GM23338 (cell line): Measurements from ENCODE around the gene TRAPPC10. TPM values are rescaled to one million over a fixed set of nuclear protein-coding genes. Genes with fewer than 3 reads are reported as not detected.

ENCODE experiments used
- ATAC-seq: fragments of 200-7000 bp; cut with Tn5 transposase; 3 replicates; pipeline ENCODE4 v1.9.1; 2020
- DNase-seq: peaks from one replicate; pipeline ENCODE4 v3.0.0-alpha.2; 2015; ENCODE audit warnings: low spot score
- H2AFZ ChIP-seq: fragments of 200-600 bp; sonication (generic); 2 replicates; pipeline ENCODE4 v1.8.0; 2016; ENCODE audit warnings: antibody characterized with exemption, mild to moderate bottlenecking, moderate library complexity
- H3F3A ChIP-seq: fragments of 200-600 bp; sonication (generic); replicated peaks from 2 replicates; pipeline ENCODE4 v1.8.0; 2017; ENCODE audit warnings: antibody characterized with exemption, mixed run types, low read depth
- H3K27ac ChIP-seq: fragments of 200-600 bp; sonication (generic); 2 replicates; pipeline ENCODE4 v1.6.1; 2016; ENCODE audit warnings: low read depth
- H3K27me3 ChIP-seq: fragments of 200-600 bp; sonication (generic); 2 replicates; pipeline ENCODE4 v1.8.0; 2016; ENCODE audit warnings: mild to moderate bottlenecking, mixed run types, moderate library complexity; ENCODE audit not compliant: insufficient read depth
- H3K36me3 ChIP-seq: fragments of 200-600 bp; sonication (generic); 2 replicates; pipeline ENCODE4 v1.8.0; 2016; ENCODE audit warnings: mild to moderate bottlenecking; ENCODE audit not compliant: insufficient read depth
- H3K4me1 ChIP-seq: fragments of 200-600 bp; sonication (generic); 2 replicates; pipeline ENCODE4 v1.8.0; 2016; ENCODE audit warnings: mild to moderate bottlenecking, moderate library complexity; ENCODE audit not compliant: insufficient read depth
- H3K4me2 ChIP-seq: fragments of 200-600 bp; sonication (generic); 2 replicates; pipeline ENCODE4 v1.7.1; 2017; ENCODE audit warnings: mixed run types
- H3K4me3 ChIP-seq: fragments of 200-600 bp; sonication (generic); 2 replicates; pipeline ENCODE4 v1.6.1; 2016; ENCODE audit warnings: mixed run types
- H3K79me2 ChIP-seq: fragments of 200-600 bp; sonication (generic); replicated peaks from 2 replicates; pipeline ENCODE4 v1.8.0; 2017; ENCODE audit warnings: mild to moderate bottlenecking; ENCODE audit not compliant: insufficient read depth
- H3K9me2 ChIP-seq: fragments of 200-600 bp; sonication (generic); 2 replicates; pipeline ENCODE4 v1.8.0; 2017; ENCODE audit not compliant: insufficient read depth
- H4K20me1 ChIP-seq: fragments of 200-600 bp; sonication (generic); replicated peaks from 2 replicates; pipeline ENCODE4 v1.8.0; 2017; ENCODE audit warnings: mild to moderate bottlenecking; ENCODE audit not compliant: insufficient read depth
- H3K27ac Mint-ChIP-seq: 2 replicates; pipeline ENCODE4 v1.8.0; 2020; ENCODE audit warnings: inconsistent platforms, mild to moderate bottlenecking, moderate library complexity, mixed read lengths
- H3K27me3 Mint-ChIP-seq: 3 replicates; pipeline ENCODE4 v1.8.0; 2022; ENCODE audit warnings: low read depth, mild to moderate bottlenecking, moderate library complexity, mixed read lengths, inconsistent platforms; ENCODE audit not compliant: insufficient read depth, poor library complexity
- H3K36me3 Mint-ChIP-seq: 3 replicates; pipeline ENCODE4 v1.8.0; 2021; ENCODE audit warnings: low read depth, mild to moderate bottlenecking, inconsistent platforms, moderate library complexity, mixed read lengths
- H3K4me1 Mint-ChIP-seq: 3 replicates; pipeline ENCODE4 v1.8.0; 2020; ENCODE audit warnings: mild to moderate bottlenecking, inconsistent platforms, mixed read lengths
- H3K4me3 Mint-ChIP-seq: 3 replicates; pipeline ENCODE4 v1.8.0; 2021; ENCODE audit warnings: moderate library complexity, mild to moderate bottlenecking, inconsistent platforms, mixed read lengths
- H3K9me3 Mint-ChIP-seq: 3 replicates; pipeline ENCODE4 v1.8.0; 2020; ENCODE audit warnings: moderate library complexity, mild to moderate bottlenecking, inconsistent platforms, mixed read lengths
- CREB1 ChIP-seq: fragments of 250-450 bp; sonication (Bioruptor Pico); IDR thresholded peaks from 2 replicates; pipeline ENCODE4 v1.5.0; 2020; ENCODE audit warnings: low read depth, mild to moderate bottlenecking, moderate library complexity
- CTCF ChIP-seq, 2 experiments: fragments of 200-600 bp in 1 of 2; sonication (generic) in 1 of 2; conservative IDR thresholded peaks; 2 replicates each; pipeline versions ENCODE4 v1.5.1 to v1.6.1; 2016 to 2017; ENCODE audit warnings: antibody characterized with exemption in 2 of 2, low read depth in 2 of 2, mild to moderate bottlenecking in 2 of 2, moderate library complexity in 1 of 2
- ETS1 ChIP-seq: IDR thresholded peaks from 2 replicates; pipeline ENCODE4 v1.6.1; 2016; ENCODE audit warnings: antibody characterized with exemption
- EZH2 ChIP-seq: fragments of 200-600 bp; sonication (generic); IDR thresholded peaks from one replicate; pipeline ENCODE4 v1.8.0; 2017; ENCODE audit warnings: antibody characterized with exemption, mild to moderate bottlenecking, low read depth; ENCODE audit not compliant: unreplicated experiment
- NANOG ChIP-seq: IDR thresholded peaks from 2 replicates; pipeline ENCODE4 v1.6.1; 2016; ENCODE audit warnings: antibody characterized with exemption, borderline replicate concordance
- POLR2AphosphoS5 ChIP-seq: IDR thresholded peaks from 2 replicates; pipeline ENCODE4 v1.6.1; 2016; ENCODE audit warnings: antibody characterized with exemption, low read depth
- ZNF114 ChIP-seq: fragments of 250-450 bp; sonication (Bioruptor Pico); IDR thresholded peaks from 2 replicates; pipeline ENCODE4 v1.5.0; 2020; ENCODE audit warnings: mild to moderate bottlenecking, moderate library complexity
- ZNF462 ChIP-seq: fragments of 250-450 bp; sonication (Bioruptor Pico); IDR thresholded peaks from 2 replicates; pipeline ENCODE4 v1.5.0; 2020; ENCODE audit warnings: mild to moderate bottlenecking, moderate library complexity
- polyA plus RNA-seq: library from polyadenylated mRNA; unstranded; fragments of >200 nt; fragmentation: Nextera tagmentation; extraction: Ambion mirVana; gene quantifications from 2 replicates; pipeline ENCODE4 v1.2.1, GENCODE V29; 2016
- total RNA-seq: library from RNA; depleted of rRNA; stranded (reverse); fragments of >200 nt; shearing (Covaris generic); gene quantifications from 2 replicates; pipeline ENCODE4 v1.2.3, GENCODE V29; 2014

Gene TRAPPC10
- total and polyA plus RNA-seq, 2 experiments from 2014 or later, result 14.0 to 27.1 TPM

- Mint-ChIP-seq H3K9me3 (no peaks in the 10 kb centered on the region), H3K4me1 (peaks cover 13% of the 10 kb centered on the region), H3K4me3 (no peak overlapping the region), H3K36me3 (peaks cover 60% of the 10 kb centered on the region), H3K27me3 (peaks cover 4% of the 10 kb centered on the region), H3K27ac (no peak overlapping the region)
- Histone ChIP-seq H4K20me1 (peaks cover 27% of the 10 kb centered on the region), H3K27ac (no peak overlapping the region), H3K4me3 (no peak overlapping the region), H3K27me3 (no peaks in the 10 kb centered on the region), H3F3A (no peaks in the 10 kb centered on the region), H3K4me1 (peaks cover 4% of the 10 kb centered on the region; the same call in 1 of the 2 replicates), H3K4me2 (no peak overlapping the region), H3K79me2 (no peaks in the 10 kb centered on the region), H3K9me2 (no peaks in the 10 kb centered on the region), H3K36me3 (peaks cover 24% of the 10 kb centered on the region; the same call in 1 of the 2 replicates), H2AFZ (no peak overlapping the region)
- no peak for TF ChIP-seq POLR2AphosphoS5
- TF ChIP-seq ETS1, result no peak
- no peak for TF ChIP-seq ZNF462 (CRISPR knock-in tag)
- TF ChIP-seq ZNF114 (CRISPR knock-in tag), result no peak
- TF ChIP-seq NANOG, result no peak
- TF ChIP-seq CREB1 (CRISPR knock-in tag), result no peak
- TF ChIP-seq CTCF (conservative IDR thresholded peaks at IDR 0.05; ENCODE audit: low read depth in 2 of 2), result no peak
- TF ChIP-seq EZH2, result no peak
- ATAC-seq (no peak), DNase-seq (no peak)
Observed at GRCh38 chr21:44079846-44080245, 67.7 kb downstream of the TRAPPC10 start.
